GM12874 (cell line): ENCODE data around the gene SCCPDH.

Experiments
- TF ChIP-seq, protein P1 (sequence below): IDR thresholded peaks from 2 replicates; pipeline ENCODE4 v1.5.1; 2011; ENCODE audit warnings: low read depth, mild to moderate bottlenecking, control low read depth, low read length, moderate library complexity; ENCODE audit not compliant: insufficient read depth

SCCPDH gene

DNA sequence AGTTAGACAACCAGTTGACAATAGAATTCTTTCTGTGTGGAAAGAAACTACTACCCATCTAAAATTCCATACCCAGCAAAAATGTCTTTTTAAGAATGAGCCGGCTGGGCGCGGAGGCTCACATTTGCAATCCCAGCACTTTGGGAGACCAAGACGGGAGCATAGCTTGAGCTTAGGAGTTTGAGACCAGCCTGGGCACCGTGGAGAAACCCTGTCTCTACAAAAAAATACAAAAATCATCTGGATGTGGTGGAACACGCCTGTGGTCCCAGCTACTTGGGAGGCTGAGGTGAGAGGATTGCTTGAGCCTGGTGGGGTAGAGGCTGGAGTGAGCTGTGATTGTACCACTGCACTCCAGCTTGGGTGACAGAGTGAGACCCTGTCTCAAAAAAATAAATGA lies 79.2 kb downstream of the SCCPDH start:
- TF ChIP-seq, protein P1, sequence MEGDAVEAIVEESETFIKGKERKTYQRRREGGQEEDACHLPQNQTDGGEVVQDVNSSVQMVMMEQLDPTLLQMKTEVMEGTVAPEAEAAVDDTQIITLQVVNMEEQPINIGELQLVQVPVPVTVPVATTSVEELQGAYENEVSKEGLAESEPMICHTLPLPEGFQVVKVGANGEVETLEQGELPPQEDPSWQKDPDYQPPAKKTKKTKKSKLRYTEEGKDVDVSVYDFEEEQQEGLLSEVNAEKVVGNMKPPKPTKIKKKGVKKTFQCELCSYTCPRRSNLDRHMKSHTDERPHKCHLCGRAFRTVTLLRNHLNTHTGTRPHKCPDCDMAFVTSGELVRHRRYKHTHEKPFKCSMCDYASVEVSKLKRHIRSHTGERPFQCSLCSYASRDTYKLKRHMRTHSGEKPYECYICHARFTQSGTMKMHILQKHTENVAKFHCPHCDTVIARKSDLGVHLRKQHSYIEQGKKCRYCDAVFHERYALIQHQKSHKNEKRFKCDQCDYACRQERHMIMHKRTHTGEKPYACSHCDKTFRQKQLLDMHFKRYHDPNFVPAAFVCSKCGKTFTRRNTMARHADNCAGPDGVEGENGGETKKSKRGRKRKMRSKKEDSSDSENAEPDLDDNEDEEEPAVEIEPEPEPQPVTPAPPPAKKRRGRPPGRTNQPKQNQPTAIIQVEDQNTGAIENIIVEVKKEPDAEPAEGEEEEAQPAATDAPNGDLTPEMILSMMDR: no peak

DNA sequence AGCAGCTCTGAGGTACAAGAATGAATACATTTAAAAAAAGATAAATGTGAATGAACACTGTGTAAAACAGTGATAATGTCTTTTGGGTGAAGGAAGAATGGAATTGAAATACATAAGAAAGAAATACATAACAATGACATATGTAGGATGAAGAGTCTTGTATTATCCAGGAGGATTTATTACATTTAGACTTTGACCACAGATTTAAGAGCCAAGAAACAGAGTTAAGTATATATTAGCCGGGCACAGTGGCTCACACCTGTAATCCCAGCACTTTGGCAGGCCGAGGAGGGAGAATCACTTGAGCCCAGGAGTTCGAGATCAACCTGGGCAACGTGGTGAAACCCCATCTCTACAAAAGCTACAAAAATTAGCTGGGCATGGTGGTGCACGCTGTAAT lies 79.7 kb downstream of the SCCPDH start:
- TF ChIP-seq, protein P1: no peak

DNA sequence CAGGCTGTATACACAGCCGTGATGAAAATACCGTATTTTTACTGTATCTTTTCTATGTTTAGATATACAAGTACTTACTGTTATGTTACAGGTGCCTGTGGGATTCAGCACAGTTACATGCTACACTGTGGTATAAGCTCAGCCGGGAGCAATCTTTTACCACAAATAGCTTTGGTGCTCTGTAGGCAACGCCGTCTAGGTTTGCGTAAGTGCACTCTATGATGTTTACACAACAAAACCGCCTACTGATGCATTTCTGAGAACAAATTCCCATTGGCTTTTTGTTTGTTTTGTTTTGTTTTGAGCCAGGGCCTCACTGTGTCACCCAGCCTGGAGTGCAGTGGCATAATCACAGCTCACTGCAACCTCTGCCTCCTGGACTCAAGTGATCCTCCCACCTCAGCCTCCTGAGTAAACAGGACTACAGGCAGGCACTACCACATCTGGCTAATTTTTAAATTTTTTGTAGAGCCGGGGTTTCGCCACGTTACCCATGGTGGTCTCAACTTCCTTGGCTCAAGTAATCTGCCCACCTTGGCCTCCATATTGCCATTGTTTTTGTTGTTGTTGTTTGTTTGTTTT lies 81.0 kb downstream of the SCCPDH start:
- TF ChIP-seq, protein P1: no peak

DNA sequence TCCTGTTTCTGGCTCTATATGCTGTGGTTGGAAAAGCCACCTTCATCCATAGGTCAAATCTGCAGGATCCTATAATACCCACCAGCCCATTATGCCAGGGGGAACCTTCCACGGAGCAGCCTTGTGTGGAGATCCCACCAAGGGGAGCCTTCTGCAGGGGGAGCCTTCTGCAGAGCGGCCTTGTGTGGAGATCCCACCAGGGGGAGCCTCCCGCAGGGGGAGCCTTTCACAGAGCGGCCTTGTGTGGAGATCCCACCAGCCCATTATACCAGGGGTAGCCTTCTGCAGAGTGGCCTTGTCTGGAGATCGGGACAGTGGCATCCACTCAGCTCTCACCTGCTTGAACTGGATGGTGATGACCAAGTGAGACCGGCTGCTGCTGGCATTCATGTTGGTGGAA lies 85.3 kb downstream of the SCCPDH start:
- TF ChIP-seq, protein P1: no peak

DNA sequence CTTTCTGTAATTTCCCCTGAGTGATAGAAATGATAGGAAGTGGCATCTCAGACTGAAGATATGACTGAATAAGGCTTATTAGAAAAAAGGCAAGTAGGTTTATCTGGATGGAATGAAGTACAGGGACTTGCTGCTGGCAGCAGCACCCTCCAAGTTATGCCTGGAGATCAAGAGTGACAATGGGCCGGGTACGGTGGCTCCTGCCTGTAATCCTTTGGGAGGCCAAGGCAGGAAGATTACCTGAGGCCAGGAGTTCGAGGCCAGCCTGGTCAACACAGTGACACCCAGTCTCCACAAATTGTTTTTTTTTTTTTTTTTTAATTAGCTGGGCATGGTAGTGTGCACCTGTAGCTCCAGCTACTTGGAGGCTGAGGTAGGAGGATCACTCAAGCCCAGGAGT lies 87.8 kb downstream of the SCCPDH start:
- TF ChIP-seq, protein P1: no peak

DNA sequence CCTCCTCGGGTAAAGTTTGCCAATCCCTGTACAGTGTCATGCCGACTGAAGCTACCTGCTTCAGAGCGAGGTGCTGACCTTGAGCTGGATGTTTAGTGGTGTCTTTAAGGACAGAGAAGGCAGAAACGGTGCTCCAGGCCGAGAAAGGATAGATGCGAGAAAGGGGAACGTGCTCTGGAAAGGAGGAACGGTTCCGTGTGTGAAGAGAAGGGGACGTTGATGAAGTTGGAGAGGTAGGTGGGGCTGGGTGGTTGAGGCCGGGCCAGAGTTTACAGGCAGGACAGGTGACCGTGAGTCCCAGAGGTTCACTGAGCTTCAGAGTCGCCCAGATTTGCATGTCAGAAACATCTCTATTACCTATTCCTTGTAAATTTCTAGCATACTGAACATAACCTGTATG lies 90.7 kb downstream of the SCCPDH start:
- TF ChIP-seq, protein P1: no peak

DNA sequence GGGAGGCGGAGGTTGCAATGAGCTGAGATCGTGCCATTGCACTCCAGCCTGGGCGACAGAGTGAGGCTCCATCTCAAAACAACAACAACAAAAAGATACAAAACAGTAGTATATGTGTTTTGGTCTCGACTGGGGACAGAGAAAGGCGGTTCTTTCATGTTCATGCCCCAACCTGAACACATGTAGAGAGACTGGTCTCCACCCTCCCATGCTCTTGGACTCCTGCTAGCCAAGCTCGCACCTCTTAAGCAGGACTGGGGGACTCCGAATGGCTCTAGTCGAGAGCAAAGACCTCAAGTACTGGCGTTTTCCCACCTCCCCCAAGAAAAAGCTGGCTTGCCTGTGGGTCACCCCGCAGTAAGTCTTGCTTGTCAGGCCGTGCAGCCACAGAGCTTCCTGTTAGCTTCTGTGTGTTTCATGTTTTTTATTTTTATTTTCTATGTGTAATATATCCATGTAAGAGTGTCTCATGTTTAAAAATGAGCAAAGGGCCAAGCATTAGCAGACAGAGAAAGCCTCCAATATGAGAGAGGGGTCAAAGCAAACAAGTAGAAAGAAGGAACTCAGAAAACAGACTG lies 91.6 kb downstream of the SCCPDH start:
- TF ChIP-seq, protein P1: no peak
